PC-9 (cell line): ENCODE results near the gene VLDLR. TPM values are rescaled to one million over a fixed set of nuclear protein-coding genes. Genes with fewer than 3 reads are reported as not detected.

ENCODE experiments used
- BruUV-seq: library from RNA; stranded (reverse); fragments of 400-500 nt; replicated peaks from 2 replicates; lab custom pipeline; 2021; lab: Mats Ljungman, UMichigan
- CTCF ChIA-PET: fragments of 300-600 bp; sonication (Branson Sonifier 250); formaldehyde crosslinking; loops from one replicate; lab custom pipeline; 2022; ENCODE audit warnings: antibody characterized with exemption; lab: Charles Lee
- POLR2A ChIA-PET: fragments of 300-600 bp; sonication (Branson Sonifier 250); formaldehyde crosslinking; loops from one replicate; lab custom pipeline; 2022; ENCODE audit warnings: antibody characterized with exemption; ENCODE audit not compliant: unreplicated experiment; lab: Charles Lee
- DNase-seq, 2 experiments: peaks; one replicate each; pipeline versions ENCODE4 v3.0.0 to v3.0.0-alpha.2; 2015 to 2022; ENCODE audit warnings: mixed read lengths in 1 of 2
- H2AFZ ChIP-seq: fragments of 200-600 bp; sonication (generic); 2 replicates; pipeline ENCODE4 v1.8.1; 2017; ENCODE audit warnings: antibody characterized with exemption
- H3F3A ChIP-seq: fragments of 200-600 bp; sonication (generic); 2 replicates; pipeline ENCODE4 v1.8.1; 2017; ENCODE audit warnings: antibody characterized with exemption, mild to moderate bottlenecking, low read depth; ENCODE audit not compliant: insufficient read depth
- H3K27ac ChIP-seq: fragments of 200-600 bp; sonication (generic); 2 replicates; pipeline ENCODE4 v1.6.1; 2016; ENCODE audit warnings: mixed run types
- H3K27me3 ChIP-seq: fragments of 200-600 bp; sonication (generic); 2 replicates; pipeline ENCODE4 v1.6.1; 2016; ENCODE audit warnings: low read depth, mixed run types; ENCODE audit not compliant: insufficient read depth
- H3K36me3 ChIP-seq: fragments of 200-600 bp; sonication (generic); 2 replicates; pipeline ENCODE4 v1.6.1; 2016; ENCODE audit warnings: low read depth, mixed run types
- H3K4me1 ChIP-seq: fragments of 200-600 bp; sonication (generic); replicated peaks from 2 replicates; pipeline ENCODE4 v1.6.1; 2016; ENCODE audit warnings: mixed run types; ENCODE audit not compliant: insufficient read depth
- H3K4me2 ChIP-seq: fragments of 200-600 bp; sonication (generic); 2 replicates; pipeline ENCODE4 v1.6.1; 2017; ENCODE audit warnings: mixed run types
- H3K4me3 ChIP-seq: fragments of 200-600 bp; sonication (generic); 2 replicates; pipeline ENCODE4 v1.6.1; 2016; ENCODE audit warnings: mixed run types
- H3K79me2 ChIP-seq: fragments of 200-600 bp; sonication (generic); 2 replicates; pipeline ENCODE4 v1.6.1; 2017; ENCODE audit warnings: low read depth, mixed run types
- H3K9me2 ChIP-seq: fragments of 200-600 bp; sonication (generic); 2 replicates; pipeline ENCODE4 v1.8.1; 2017; ENCODE audit warnings: mild to moderate bottlenecking; ENCODE audit not compliant: insufficient read depth
- H3K9me3 ChIP-seq: fragments of 200-600 bp; sonication (generic); 2 replicates; pipeline ENCODE4 v1.8.1; 2016; ENCODE audit warnings: low read depth; ENCODE audit not compliant: insufficient read depth
- H4K20me1 ChIP-seq: fragments of 200-600 bp; sonication (generic); 2 replicates; pipeline ENCODE4 v1.8.1; 2017; ENCODE audit not compliant: insufficient read depth
- EZH2 ChIP-seq: fragments of 200-600 bp; sonication (generic); IDR thresholded peaks from 2 replicates; pipeline ENCODE4 v1.8.0; 2017; ENCODE audit warnings: antibody characterized with exemption, low read depth
- intact Hi-C: fragments of 100-400 bp; cut with micrococcal nuclease; formaldehyde crosslinking; loops from one replicate; pipeline ENCODE4 v1.10.0; 2022; ENCODE audit not compliant: unreplicated experiment
- total RNA-seq: library from RNA; stranded (reverse); gene quantifications from 2 replicates; pipeline ENCODE4 v1.2.3, GENCODE V29; 2021
- TF ChIP-seq, protein P1 (sequence below): fragments of 200-600 bp; sonication (generic); conservative IDR thresholded peaks from 2 replicates; pipeline ENCODE4 v1.6.1; 2017; ENCODE audit warnings: mixed run types, antibody characterized with exemption, mild to moderate bottlenecking, moderate library complexity

The VLDLR gene
- total RNA-seq, 1 experiment from 2014 or later, result 8.1 TPM

DNA sequence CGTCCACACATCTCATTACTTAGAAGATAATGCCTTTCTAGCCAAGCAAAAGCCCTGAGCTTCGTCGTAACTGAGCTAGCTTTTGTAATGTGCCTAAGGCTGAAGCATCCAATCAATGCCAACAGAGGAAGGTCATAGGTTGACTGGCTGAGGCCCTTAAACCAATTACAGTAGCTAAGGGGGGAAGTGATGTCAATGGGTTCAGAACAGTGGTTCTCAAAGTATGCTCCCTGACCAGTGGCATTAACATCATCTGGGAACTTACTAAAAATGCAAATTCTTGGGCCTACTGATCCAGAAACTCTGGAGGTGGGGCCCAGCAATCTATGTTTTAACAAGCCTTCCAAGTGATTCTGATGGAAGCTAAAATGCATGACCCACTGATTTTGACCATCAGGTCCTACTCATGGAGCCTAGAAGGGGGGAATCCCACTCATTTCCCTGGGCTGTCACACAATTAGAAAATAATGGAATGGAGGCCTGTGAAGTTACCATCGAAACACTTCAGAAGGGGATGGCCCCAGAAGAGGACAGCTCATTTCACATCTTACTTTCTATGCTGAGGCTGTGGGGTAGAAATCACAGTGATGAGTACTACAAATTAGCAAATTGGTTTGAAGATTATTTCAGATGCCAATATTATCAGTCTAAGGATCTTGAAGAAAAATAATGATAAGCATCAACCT lies 4.8 kb upstream of the VLDLR start:
- Histone ChIP-seq H3K79me2 (no peaks in the 10 kb centered on the region), H3K9me3 (0 out of 2 replicates have a peak, but pooled peaks cover 4% of the 10 kb centered on the region), H3K9me2 (no peaks in the 10 kb centered on the region), H3K4me2 (no peak overlapping the region), H3K27me3 (no peaks in the 10 kb centered on the region), H3K27ac (no peak overlapping the region), H3K4me1 (no peaks in the 10 kb centered on the region), H2AFZ (no peak overlapping the region), H3F3A (0 out of 2 replicates have a peak, but pooled peaks cover 3% of the 10 kb centered on the region), H3K36me3 (no peaks in the 10 kb centered on the region), H4K20me1 (no peaks in the 10 kb centered on the region), H3K4me3 (no peak overlapping the region)
- TF ChIP-seq EZH2, result no peak
- TF ChIP-seq, protein P1, sequence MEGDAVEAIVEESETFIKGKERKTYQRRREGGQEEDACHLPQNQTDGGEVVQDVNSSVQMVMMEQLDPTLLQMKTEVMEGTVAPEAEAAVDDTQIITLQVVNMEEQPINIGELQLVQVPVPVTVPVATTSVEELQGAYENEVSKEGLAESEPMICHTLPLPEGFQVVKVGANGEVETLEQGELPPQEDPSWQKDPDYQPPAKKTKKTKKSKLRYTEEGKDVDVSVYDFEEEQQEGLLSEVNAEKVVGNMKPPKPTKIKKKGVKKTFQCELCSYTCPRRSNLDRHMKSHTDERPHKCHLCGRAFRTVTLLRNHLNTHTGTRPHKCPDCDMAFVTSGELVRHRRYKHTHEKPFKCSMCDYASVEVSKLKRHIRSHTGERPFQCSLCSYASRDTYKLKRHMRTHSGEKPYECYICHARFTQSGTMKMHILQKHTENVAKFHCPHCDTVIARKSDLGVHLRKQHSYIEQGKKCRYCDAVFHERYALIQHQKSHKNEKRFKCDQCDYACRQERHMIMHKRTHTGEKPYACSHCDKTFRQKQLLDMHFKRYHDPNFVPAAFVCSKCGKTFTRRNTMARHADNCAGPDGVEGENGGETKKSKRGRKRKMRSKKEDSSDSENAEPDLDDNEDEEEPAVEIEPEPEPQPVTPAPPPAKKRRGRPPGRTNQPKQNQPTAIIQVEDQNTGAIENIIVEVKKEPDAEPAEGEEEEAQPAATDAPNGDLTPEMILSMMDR, result no peak
- CTCF ChIA-PET, result no interaction called here
- intact Hi-C loops, result no loop called here
- BruUV-seq, result no TSS peak
- POLR2A ChIA-PET, result no interaction called here
- DNase-seq, result no peak

DNA sequence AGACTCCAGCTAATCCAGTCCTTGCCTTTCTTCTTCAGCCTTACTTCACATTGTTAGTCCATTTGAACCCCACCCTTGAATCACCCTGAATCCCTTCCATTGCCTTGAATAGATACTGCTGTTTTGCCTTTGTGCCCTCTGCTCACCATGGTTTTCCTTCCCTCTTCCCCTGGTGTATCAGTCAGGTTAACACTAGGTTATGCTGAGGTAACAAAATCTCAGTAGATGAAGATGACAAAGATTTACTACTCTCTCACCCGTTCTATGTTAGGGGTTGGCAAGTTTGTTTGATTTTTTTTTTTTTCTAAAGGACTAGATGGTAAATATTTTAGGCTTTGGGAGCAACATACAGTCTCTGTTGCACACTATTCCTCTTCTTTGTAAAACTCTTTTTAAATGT lies 3.3 kb upstream of the VLDLR start:
- intact Hi-C loops, result no loop called here
- Histone ChIP-seq H3K4me1 (0 out of 2 replicates have a peak, but pooled peaks cover 2% of the 10 kb centered on the region), H3K27me3 (no peaks in the 10 kb centered on the region), H3K9me3 (0 out of 2 replicates have a peak, but pooled peaks cover 4% of the 10 kb centered on the region), H3K4me2 (no peak overlapping the region), H3K27ac (no peak overlapping the region), H3F3A (0 out of 2 replicates have a peak, but pooled peaks cover 3% of the 10 kb centered on the region), H3K4me3 (no peak overlapping the region), H2AFZ (no peak overlapping the region), H3K79me2 (no peaks in the 10 kb centered on the region), H3K9me2 (no peaks in the 10 kb centered on the region), H4K20me1 (no peaks in the 10 kb centered on the region), H3K36me3 (no peaks in the 10 kb centered on the region)
- BruUV-seq, result no TSS peak
- ChIA-PET POLR2A (no interaction called here), CTCF (no interaction called here)
- TF ChIP-seq, protein P1, result no peak
- TF ChIP-seq EZH2, result no peak
- DNase-seq, result no peak

DNA sequence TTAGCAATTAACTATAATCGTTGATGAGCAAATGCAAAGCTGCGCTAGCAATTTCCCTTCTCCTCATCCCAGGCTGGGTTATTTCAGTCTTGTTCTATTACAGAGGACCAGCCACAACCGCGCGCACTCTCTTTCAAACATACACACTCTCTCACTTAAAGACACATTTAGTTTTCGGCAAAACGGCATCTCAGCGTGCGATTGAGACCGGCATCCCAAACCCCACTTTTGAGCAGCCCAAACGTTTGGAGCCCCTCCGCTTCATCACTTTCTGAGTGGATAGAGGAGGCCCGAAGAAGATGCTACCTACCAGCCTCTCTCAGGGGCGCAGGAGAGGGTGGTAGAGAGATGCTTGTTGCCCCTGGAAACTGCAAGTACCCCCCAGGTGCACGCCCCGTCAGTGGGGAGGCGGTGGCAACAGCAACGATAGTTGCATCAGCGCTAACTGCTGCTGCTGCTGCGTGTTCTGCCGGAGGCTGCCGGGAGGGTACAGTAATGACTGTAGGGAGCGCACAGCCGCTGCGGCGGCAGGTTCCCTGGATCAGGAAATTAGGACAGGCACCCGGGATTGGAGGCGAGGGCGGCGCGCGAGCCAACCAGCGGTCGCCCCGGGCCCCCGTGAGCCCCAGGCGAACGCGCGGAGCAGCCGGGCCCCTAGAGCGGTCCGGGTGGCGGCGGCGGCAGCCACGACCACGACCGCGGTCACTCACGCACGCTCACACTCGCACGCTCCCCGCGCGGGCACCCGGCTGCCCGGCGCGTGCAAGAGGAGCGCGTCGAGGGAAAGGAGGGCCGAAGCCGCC lies 467 bp upstream of the VLDLR start:
- Histone ChIP-seq H3F3A (0 out of 2 replicates have a peak, but pooled peaks cover 3% of the 10 kb centered on the region), H4K20me1 (no peaks in the 10 kb centered on the region), H3K27me3 (no peaks in the 10 kb centered on the region), H3K9me3 (0 out of 2 replicates have a peak, but pooled peaks cover 4% of the 10 kb centered on the region), H3K27ac (peak overlapping the region; percentile 81), H3K9me2 (no peaks in the 10 kb centered on the region), H3K4me1 (0 out of 2 replicates have a peak, but pooled peaks cover 8% of the 10 kb centered on the region), H3K4me2 (peak overlapping the region; percentile 85), H3K4me3 (peak overlapping the region; percentile 74), H3K79me2 (no peaks in the 10 kb centered on the region), H3K36me3 (no peaks in the 10 kb centered on the region), H2AFZ (peak overlapping the region; percentile 76)
- ChIA-PET POLR2A (no interaction called here), CTCF (no interaction called here)
- TSS peak; percentile 66 for BruUV-seq
- intact Hi-C loops, result loop anchor here (5.0 kb wide), 4 partner anchors 49 to 339 kb away; no protein-coding TSS in a partner anchor
- TF ChIP-seq EZH2, result no peak
- TF ChIP-seq, protein P1, result no peak
- DNase-seq, result peak; percentile 64 to 71
